Kidney (tissue), 14 donors: Measurements from ENCODE around the gene FOXN3. TPM values are rescaled to one million over a fixed set of nuclear protein-coding genes. Genes with fewer than 3 reads are reported as not detected.

Experiments
- DNase-seq, 5 donors: peaks; one replicate each; pipeline ENCODE4 v3.0.0-alpha.2; 2013 to 2020
- FAIRE-seq: peaks from 2 replicates; lab custom pipeline; 2012; peaks lifted over from hg19 to GRCh38; lab: Jason Lieb, UNC
- H3K27ac ChIP-seq, 2 donors: one replicate each; pipeline ENCODE4 v1.7.0; 2013; ENCODE audit warnings: low read depth in 2 of 2, low read length in 2 of 2, inconsistent platforms in 1 of 2
- H3K27me3 ChIP-seq: one replicate; pipeline ENCODE4 v1.7.1; 2013; ENCODE audit warnings: low read length, inconsistent platforms; ENCODE audit not compliant: control insufficient read depth, insufficient read depth
- H3K36me3 ChIP-seq, 3 donors: one replicate each; pipeline versions ENCODE4 v1.7.0 to v1.7.1; 2013; ENCODE audit warnings: low read length in 3 of 3, control low read depth in 1 of 3, inconsistent platforms in 1 of 3; ENCODE audit not compliant: insufficient read depth in 3 of 3, control insufficient read depth in 2 of 3
- H3K4me1 ChIP-seq, 3 donors: one replicate each; pipeline versions ENCODE4 v1.7.0 to v1.7.1; 2013; ENCODE audit warnings: low read length in 3 of 3, inconsistent platforms in 1 of 3, low read depth in 1 of 3; ENCODE audit not compliant: control insufficient read depth in 2 of 3, insufficient read depth in 2 of 3
- H3K4me3 ChIP-seq, 3 donors: one replicate each; pipeline versions ENCODE4 v1.7.0 to v1.8.1; 2013; ENCODE audit warnings: low read length in 3 of 3, control low read depth in 1 of 3, inconsistent platforms in 1 of 3
- H3K9ac ChIP-seq, 3 donors: one replicate each; pipeline versions ENCODE4 v1.7.0 to v1.7.1; 2013; ENCODE audit warnings: low read length in 3 of 3, control low read depth in 1 of 3, inconsistent platforms in 1 of 3
- H3K9me3 ChIP-seq, 3 donors: one replicate each; pipeline versions ENCODE4 v1.7.0 to v1.7.1; 2013; ENCODE audit warnings: low read length in 3 of 3, control low read depth in 1 of 3, inconsistent platforms in 1 of 3; ENCODE audit not compliant: control insufficient read depth in 2 of 3, insufficient read depth in 1 of 3
- CTCF ChIP-seq: IDR thresholded peaks from 3 replicates; pipeline ENCODE4 v1.5.1; 2012; ENCODE audit warnings: mild to moderate bottlenecking, moderate library complexity, borderline replicate concordance; ENCODE audit not compliant: insufficient read depth; ENCODE audit errors: extremely low read depth
- intact Hi-C: fragments of 100-400 bp; cut with DNase I; formaldehyde crosslinking; loops from one replicate; pipeline ENCODE4 v1.11.1; 2022
- polyA plus RNA-seq: library from polyadenylated mRNA; stranded (reverse); fragments of 350-450 nt; fragmentation: Illumina TruSeq; extraction: RNeasy Lipid Tissue Mini Kit (QIAGEN cat#74804); gene quantifications from one replicate; pipeline ENCODE4 v1.2.3, GENCODE V29; 2014; ENCODE audit warnings: low read depth, low replicate concordance; ENCODE audit not compliant: insufficient read depth
- total RNA-seq: library from RNA; stranded (reverse); fragmentation: NEBNext Ultra II Directional; extraction: Animal tissue kit (Norgen Biotek cat#: 25700); gene quantifications from one replicate; pipeline ENCODE4 v1.2.1, GENCODE V29; 2021
- donor health status: control.
- donor health status: control.
- donor health status: control.
- donor health status: control.
- donor health status: control.
- donor health status: DM: yes; HTN: yes; CAD: no.
- donor health status: Normal renal cell carcinoma (clear cell type).

The FOXN3 gene
- total and polyA plus RNA-seq, 2 donors from 2014 or later: 6.4 to 50.1 TPM

GRCh38 chr14:89129570-89129969, 287.5 kb downstream of the FOXN3 start:
- FAIRE-seq: no peak
- no peak for TF ChIP-seq CTCF
- Histone ChIP-seq H3K27me3 (no peaks in the 10 kb centered on the region), H3K9me3 (no peaks in the 10 kb centered on the region), H3K27ac (no peak overlapping the region), H3K4me1 (no peaks in the 10 kb centered on the region), H3K36me3 (no peaks in the 10 kb centered on the region), H3K9ac (no peak overlapping the region), H3K4me3 (no peak overlapping the region)
- intact Hi-C loops: no loop called here
- DNase-seq: peak in 1 of 5 donors; percentile 18

DNA sequence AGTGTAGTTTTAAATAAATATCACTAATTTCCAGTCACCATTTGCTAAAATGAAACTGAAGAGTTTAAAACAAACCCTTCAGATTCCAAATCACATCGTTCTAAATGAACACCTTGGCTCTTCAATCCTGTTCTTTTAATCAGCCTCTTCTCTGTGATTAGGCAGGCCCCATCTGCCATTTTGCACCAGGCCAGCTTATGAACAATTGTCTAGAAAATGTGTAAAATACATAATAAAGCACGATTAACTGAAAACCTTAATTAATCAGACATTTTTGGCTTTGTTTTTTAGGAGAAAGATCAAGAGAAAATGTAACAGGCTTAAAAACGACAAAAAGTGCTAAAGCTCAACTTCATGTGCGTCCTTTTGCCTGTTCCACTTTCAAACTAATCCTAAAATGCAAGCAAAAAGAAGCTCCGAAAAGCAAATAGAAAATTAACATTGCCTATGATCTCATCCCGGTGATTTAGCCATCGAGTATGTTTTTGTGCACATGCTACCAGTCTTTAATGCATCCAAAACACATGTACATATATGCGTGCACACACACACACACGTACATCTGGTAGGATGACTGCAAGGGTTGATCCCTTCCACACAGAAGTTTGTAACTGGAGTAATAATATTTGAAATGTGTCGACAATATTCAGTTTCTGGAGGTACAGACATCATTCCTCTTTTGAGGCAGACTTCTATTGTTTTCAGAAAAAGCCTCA, 288.6 kb downstream of the FOXN3 start:
- no peak for TF ChIP-seq CTCF
- Histone ChIP-seq H3K9me3 (no peaks in the 10 kb centered on the region), H3K27me3 (no peaks in the 10 kb centered on the region), H3K9ac (no peak overlapping the region), H3K27ac (no peak overlapping the region), H3K36me3 (no peaks in the 10 kb centered on the region), H3K4me1 (no peaks in the 10 kb centered on the region), H3K4me3 (no peak overlapping the region)
- FAIRE-seq (no peak), DNase-seq (no peak)
- intact Hi-C loops: no loop called here

DNA sequence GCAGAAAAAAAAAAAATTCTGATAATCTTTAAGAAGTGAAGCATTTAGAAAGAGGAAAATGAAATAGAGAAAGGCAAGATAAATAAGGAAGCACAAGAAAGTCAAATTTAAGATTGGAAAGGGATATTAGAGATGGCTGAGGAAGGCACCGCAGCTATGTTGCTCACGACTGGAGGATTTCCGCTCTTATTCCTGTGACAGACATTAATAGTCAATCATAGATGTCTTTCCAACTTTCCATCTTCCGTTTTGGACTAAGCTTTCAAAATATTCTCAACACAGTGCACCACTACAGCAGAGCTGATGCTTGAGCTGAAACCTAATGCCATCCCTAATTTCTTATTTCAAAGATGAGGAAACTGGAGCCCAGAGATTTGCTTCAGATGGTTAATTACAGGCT, 290.6 kb downstream of the FOXN3 start:
- no peak for DNase-seq
- Histone ChIP-seq H3K9ac (no peak overlapping the region), H3K27ac (no peak overlapping the region), H3K4me3 (no peak overlapping the region), H3K27me3 (no peaks in the 10 kb centered on the region), H3K36me3 (no peaks in the 10 kb centered on the region), H3K4me1 (no peaks in the 10 kb centered on the region), H3K9me3 (no peaks in the 10 kb centered on the region)
- intact Hi-C loops: no loop called here
- no peak for FAIRE-seq
- no peak for TF ChIP-seq CTCF
